ENCODE results near the gene WDR74.

WDR74 gene

DNA sequence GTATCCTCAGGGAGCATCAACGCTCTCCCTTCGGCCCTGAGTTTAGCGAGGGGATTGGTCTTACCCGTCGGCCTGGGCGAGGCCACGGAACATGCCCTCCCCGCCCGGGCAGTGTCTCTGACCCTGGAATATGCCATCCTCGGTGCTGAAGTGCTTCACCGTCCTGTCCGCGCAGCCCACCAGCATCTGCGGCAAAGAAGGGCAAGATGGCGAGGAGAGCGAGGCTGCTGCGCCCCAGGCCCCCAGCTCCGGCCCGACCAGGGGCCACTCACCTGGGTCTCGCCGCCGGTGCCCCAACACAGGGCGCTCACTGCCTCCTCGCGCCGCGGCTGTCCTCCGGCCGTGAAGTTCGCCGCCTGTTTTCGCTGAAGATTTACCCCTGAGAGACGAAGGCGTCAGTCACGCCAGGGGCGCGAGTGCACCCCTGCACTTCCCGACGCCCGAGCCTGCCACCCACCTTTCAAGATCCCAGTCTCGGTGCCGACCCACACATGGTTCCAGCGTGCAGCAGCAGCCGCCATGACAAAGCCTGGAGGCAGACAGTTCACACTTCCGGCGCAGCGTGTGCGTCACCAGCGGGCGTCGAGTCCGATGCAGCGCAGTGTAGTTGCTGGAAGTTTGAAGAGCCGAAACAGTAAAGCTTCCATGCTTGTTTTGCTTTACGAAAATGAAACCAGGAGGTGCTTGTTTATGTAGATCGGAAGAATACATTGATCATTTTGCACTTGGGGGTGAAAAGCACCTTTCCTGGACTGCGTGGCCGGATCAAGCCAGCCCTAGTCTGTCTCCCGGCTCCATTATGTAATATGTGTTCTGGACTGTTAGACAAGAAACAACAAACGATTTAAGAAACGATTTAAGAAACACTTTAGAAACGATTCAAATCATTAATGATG, at the start of gene WDR74:
Gene WDR74, minus strand, starts transcription at position 541 of the 896 bp plus-strand sequence. Its CDS starts 20 bp downstream, at position 521.
- DNase-seq (ENCODE audit: low spot score): peak; percentile 91

DNA sequence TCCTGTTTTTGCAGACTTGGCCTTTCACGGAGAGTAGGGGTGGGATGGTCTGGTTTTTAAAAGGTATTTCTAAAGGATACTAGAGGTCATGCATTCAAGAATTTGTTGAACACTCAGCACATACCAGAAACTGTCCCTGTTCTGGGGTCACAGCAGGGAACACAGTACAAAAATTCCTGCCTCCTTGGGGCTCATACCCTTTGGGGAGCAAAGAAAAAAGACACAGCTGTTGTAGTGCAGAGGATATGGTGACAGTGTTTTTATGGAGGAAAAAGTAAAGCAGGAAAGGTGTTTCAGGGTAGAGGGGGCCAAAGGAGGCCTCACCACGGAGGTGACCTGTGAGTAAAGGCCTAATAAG, 49.7 kb upstream of the WDR74 start:
- DNase-seq (ENCODE audit: low spot score): no peak

DNA sequence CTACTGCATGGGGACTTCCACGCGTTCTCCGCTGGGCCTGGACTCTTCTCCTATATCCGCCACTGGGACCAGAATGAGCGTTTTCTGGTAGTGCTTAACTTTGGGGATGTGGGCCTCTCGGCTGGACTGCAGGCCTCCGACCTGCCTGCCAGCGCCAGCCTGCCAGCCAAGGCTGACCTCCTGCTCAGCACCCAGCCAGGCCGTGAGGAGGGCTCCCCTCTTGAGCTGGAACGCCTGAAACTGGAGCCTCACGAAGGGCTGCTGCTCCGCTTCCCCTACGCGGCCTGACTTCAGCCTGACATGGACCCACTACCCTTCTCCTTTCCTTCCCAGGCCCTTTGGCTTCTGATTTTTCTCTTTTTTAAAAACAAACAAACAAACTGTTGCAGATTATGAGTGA, 49.0 kb upstream of the WDR74 start:
- no peak for DNase-seq (ENCODE audit: low spot score)

DNA sequence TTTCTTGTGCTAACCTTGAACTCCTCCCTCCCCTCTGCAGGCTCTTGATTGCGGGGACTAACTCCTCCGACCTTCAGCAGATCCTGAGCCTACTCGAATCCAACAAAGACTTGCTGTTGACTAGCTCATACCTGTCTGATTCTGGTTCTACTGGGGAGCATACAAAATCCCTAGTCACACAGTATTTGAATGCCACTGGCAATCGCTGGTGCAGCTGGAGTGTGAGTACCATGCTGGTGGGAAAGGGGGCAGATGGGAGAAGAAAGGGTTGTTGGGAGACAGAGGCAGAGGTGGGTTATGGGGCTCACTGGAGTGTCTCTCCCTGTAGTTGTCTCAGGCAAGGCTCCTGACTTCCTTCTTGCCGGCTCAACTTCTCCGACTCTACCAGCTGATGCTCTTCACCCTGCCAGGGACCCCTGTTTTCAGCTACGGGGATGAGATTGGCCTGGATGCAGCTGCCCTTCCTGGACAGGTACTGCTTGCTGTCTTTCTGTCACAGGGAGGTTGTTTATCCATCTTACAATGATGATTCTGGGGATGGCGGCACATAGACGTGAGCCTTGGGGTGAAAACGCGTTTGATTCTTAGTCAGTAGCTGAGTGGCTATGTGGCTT, 45.9 kb upstream of the WDR74 start:
- DNase-seq (ENCODE audit: low spot score): no peak

DNA sequence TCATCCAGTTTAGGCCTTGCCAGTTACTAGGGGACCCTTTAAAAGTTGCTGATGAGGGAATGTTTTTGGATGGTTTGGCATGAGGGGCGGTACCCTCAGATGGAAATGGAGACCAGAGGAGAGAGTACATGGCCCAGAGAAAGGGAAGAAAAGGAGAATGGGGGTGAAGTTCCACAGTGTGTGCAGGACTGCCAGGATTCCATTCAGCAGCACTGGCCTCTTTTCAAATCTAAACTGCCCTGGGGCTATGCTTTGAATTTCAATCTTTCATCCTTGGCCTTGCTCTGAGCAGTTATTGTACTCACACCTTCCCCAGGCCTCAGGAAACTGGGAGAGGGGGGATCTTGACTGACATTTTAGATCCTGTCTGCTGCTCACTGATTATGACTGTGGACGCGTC, 44.3 kb upstream of the WDR74 start:
- DNase-seq (ENCODE audit: low spot score): no peak

DNA sequence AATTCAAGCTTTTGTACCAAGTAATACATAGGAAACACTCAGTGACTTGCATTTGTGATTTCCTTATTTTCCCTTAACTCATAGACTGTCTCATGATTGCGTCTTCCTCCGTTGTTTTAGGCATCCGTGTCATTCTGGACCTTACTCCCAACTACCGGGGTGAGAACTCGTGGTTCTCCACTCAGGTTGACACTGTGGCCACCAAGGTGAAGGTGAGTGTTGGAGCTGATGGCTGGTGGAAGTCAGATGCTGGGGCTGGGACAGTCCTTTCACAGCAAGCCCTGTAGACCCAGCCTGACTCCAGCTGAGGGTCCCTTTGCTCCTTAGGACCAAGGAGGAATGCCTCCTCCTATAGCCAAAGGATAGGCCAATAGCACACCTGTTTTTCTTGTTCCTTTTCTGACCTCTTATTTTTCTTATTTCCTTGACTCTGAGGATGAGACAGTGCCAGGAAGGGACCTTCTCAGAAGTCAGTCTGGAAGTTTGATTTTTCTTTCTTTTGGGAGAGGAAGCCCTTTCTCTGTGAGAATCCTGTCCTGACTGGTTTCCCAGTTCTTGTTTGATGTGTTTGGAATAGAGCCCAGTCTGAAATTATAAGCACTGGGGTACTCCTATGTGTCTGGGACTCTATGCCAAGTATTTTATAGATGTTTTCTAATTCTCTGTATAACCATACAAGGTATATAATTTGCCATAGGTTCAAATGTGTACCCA, 43.6 kb upstream of the WDR74 start:
- no peak for DNase-seq (ENCODE audit: low spot score)

DNA sequence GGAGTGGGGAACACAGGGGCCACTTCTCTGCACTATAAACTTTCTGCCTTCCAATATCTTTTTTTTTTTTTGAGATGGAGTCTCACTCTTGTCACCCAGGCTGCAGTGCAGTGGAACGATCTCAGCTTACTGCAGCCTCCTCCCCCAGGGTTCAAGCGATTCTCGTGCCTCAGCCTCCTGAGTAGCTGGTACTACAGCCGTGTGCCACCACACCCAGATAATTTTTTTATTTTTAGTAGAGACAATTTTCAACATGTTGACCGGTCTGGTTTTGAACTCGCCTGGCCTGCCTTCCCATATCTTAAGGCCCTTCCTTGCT, 43.0 kb upstream of the WDR74 start:
- DNase-seq (ENCODE audit: low spot score): no peak

DNA sequence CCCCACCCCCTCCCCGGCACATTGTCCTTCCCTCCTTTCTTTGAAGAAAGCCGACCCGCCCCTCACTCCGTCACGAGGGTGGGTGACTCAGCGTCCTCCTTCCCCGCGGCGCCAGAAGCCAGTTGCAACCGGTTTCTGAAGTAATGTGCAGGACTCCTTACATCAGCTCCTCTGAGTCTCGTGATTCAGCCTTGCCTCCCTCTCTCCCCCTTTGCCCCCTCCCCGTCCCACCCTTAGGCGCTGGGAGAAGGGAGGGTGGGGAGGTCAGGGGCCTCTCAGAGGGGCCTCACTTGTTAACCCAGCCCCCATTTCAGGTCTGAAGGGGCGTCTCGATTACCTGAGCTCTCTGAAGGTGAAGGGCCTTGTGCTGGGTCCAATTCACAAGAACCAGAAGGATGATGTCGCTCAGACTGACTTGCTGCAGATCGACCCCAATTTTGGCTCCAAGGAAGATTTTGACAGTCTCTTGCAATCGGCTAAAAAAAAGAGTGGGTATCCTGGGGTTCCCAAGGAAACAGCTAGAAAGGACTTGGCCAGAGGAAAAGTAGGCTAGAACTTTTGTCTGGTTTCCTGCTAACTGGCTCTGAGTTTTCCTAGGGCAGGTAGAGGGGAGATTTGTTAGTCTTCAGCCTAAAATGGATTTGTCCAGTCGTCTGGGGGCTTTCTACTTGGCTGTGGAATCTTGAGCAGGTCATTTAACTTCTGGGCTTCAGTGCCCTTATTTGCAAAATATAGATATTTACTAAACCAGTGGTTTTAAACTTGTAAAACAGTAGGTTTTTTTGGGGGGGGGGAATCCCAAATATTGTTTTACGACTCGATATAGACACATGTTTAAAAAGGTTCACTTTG, 42.4 kb upstream of the WDR74 start:
- DNase-seq (ENCODE audit: low spot score): peak; percentile 94

DNA sequence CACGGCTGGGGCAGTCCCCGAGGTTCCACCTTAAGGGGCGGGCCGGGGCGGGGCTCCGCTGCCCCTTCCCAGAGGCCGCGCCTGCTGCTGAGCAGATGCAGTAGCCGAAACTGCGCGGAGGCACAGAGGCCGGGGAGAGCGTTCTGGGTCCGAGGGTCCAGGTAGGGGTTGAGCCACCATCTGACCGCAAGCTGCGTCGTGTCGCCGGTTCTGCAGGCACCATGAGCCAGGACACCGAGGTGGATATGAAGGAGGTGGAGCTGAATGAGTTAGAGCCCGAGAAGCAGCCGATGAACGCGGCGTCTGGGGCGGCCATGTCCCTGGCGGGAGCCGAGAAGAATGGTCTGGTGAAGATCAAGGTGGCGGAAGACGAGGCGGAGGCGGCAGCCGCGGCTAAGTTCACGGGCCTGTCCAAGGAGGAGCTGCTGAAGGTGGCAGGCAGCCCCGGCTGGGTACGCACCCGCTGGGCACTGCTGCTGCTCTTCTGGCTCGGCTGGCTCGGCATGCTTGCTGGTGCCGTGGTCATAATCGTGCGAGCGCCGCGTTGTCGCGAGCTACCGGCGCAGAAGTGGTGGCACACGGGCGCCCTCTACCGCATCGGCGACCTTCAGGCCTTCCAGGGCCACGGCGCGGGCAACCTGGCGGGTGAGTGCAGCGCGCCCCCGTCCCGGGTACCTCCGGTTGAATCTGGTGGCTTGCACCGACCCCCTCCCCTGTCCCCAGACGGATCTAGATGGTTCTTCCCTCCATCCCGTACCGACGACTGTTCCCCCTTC, 41.6 kb upstream of the WDR74 start, which contains the start of gene SLC3A2:
Gene SLC3A2, plus strand, starts transcription at position 94 of the 776 bp plus-strand sequence. Its CDS starts 128 bp downstream, at position 222.
- peak; percentile 94 for DNase-seq (ENCODE audit: low spot score)

DNA sequence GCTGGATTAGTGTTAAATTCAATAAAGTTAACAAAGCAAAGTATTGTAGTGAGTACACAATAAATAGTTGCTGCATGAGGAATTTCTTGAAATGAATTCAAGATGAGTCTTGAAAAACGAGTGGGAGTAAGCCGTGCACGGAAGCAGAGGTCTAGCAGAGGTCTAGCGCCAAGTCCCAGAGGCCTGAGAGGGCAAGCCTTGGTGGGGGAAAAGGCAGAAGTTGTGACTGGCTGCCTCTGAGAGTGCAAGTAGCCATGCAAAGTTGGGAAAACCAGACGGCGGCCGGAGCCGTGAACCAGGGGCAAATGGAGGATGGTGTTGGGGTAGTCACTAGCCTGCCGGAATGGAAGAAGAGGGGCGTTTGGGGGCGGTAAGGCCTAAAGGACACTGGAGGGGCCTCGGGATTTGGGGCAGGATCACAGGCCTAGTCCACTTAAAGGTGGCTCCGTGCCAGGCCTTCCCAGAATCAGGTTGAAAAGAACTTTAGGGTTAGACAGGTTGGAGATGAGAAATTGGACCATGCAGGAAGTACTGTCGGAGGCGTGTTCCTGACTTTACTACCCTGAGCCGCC, 40.9 kb upstream of the WDR74 start:
- DNase-seq (ENCODE audit: low spot score): no peak

DNA sequence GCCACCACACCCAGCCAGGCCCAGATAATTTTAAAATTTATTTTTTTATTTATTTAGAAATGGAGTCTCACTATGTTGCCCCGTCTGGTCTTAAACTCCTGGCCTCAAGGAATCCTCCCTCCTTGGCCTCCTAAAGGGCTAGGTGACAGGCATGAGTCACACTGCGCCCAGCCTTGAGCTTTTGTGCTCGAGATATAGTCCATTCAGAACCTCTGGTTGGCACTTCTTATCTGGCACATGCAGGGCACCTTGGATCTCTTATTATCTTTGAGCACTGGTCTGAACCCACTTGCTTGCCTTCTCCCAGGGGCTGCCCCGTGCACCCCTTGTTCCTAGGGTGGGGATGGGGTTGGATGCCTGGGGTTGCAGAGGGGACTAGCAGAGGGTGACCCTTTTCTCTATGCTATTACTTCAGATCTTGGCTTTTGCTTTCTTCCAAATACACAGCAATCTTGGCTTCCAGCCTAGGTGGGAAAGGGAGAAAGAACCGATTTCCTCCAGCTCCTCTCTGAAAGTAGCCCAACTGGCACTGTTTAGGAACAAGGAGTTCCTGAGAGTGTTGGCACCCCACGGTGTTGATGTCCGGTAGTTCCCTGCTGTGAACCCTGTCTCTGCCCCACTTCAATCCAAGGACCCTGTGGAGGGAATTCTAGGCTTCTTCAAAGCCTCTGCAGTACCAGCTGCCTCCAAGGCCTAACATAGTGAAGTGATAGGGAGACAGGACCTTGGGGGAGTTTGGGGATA, 40.0 kb upstream of the WDR74 start:
- DNase-seq (ENCODE audit: low spot score): no peak

DNA sequence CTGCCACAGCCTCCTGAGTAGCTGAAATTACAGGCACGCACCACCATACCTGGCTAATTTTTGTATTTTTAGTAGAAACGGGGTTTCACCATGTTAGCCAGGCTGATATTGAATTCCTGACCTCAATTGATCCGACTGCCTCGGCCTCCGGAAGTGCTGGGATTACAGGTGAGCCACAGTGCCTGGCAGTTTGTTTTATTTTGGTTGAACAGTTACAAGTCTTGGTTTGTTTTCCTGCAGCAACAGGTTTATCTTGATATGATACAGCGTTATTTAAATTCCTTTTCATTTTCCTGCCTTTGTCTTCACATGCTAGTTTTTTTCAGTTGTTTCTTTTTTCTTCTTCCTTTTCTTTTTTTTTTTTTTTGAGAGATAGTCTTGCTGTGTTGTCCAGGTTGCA, 37.3 kb upstream of the WDR74 start:
- DNase-seq (ENCODE audit: low spot score): no peak

DNA sequence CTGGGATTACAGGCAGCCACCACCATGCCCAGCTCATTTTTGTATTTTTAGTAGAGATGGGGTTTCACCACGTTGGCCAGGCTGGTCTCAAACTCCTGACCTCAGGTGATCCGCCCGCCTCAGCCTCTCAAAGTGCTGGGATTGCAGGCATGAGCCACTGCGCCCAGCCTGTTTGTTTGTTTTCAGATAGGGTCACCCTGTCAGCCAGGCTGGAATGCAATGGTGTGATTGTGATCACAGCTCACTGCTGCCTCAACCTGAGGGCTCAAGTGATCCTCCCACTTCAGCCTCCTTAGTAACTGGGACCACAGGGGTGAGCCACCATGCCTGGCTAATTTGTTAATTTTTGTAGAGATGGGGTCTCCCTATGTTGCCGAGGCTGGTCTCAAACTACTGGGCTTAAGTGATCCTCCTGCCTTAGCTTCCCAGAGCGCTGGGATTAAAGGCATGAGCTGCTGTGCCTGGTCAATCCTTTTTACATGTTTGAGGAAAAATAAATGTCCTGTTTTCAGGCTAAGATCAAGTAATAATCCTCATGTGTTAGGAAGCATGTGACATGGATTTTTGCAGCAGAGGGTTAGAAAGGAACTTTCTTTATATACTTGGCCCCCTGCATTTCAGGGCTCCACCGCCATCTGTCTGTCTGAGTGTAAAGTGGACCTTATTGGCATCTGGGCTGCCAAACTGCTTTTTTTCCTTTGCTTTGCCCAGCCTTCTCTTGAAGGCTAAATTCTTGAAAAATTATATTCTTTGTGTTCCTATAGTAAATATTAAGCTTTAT, 36.5 kb upstream of the WDR74 start:
- DNase-seq (ENCODE audit: low spot score): no peak

DNA sequence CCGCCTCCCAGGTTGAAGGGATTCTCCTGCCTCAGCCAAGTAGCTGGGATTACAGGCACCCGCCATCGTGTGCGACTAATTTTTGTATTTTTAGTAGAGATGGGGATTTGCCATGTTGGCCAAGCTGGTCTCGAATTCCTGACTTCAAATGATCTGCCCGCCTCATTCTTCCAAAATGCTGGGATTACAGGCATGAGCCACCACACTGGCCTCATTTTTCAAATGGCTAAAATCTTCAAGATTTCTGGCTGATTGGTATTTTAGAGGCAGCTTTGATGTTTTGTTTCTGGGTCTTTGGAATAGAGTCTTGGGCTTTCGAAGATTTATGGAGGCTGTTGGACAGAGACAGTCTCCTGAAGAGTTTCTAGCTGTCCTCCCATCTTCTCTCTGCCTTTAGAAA, 35.5 kb upstream of the WDR74 start:
- no peak for DNase-seq (ENCODE audit: low spot score)

DNA sequence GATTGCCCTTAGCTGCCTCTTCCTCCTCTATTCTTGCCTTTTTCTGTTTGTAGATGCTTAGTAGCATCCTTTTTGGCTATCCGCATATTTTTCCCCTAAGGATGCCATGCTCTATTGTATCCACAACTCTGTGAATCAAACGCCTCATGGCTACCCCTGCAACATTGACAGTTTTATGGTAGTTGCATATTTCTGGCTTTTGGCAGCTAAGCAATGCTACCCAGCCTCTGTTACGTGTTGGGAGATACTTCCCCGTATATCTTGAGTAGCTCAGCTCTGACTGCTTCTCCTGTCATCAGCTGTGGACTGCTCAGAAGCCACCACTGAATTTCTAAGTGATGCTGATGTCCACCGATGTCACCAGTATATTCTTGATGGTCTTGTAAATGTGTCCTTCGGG, 26.2 kb upstream of the WDR74 start:
- DNase-seq (ENCODE audit: low spot score): no peak

DNA sequence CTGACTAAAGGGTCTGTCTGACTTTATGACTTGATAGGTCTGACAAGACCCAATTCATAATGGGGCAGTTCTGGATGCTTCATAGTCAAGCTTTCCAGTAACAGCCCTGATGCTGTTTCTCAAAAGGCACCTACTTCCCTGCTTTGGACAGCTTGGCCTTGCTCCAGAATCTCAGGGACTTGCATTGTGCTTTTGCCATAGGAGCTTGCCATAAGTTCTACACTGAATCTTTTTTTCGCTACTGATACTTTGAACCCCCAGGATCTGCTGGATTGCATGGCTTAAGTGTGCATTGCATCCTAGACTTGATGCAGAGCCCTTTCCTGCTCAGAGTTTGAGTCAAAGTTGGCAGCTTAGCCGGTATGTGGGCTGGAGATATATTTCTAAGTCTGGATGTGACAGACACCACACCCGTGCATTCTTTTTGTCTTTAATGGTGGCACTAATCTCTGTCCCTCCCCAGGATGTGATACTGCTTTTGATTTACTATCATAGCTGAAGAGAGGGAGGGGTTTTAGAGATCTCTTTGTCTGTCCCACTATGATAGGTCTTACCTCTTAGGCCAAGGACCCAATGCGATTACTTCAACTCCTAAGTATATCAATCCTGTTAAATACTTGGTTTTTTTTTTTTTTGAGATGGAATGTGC, 24.4 kb upstream of the WDR74 start:
- DNase-seq (ENCODE audit: low spot score): no peak

DNA sequence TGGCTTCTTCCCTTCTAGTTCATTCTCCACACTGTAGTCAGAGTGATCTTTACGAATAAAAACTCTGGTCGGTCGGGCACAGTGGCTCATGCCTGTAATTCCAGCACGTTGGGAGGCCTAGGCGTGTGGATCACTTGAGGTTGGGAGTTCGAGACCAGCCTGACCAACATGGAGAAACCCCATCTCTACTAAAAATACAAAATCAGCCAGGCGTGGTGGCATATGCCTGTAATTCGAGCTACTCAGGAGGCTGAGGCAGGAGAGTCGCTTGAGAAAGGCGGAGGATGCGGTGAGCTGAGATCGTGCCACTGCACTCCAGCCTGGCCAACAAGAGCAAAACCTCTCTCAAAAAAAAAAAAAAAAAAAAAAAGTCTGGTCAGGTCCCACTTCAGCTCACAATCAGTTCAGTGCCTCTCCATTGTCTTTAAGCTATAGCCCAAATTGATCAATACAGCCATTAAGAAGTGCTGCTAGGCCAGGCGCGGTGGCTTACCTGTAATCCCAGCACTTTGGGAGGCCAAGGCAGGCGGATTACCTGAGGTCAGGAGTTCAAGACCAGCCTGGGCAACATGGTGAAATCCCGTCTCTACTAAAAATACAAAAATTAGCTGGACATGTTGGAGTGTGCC, 22.3 kb upstream of the WDR74 start:
- peak; percentile 32 for DNase-seq (ENCODE audit: low spot score)

DNA sequence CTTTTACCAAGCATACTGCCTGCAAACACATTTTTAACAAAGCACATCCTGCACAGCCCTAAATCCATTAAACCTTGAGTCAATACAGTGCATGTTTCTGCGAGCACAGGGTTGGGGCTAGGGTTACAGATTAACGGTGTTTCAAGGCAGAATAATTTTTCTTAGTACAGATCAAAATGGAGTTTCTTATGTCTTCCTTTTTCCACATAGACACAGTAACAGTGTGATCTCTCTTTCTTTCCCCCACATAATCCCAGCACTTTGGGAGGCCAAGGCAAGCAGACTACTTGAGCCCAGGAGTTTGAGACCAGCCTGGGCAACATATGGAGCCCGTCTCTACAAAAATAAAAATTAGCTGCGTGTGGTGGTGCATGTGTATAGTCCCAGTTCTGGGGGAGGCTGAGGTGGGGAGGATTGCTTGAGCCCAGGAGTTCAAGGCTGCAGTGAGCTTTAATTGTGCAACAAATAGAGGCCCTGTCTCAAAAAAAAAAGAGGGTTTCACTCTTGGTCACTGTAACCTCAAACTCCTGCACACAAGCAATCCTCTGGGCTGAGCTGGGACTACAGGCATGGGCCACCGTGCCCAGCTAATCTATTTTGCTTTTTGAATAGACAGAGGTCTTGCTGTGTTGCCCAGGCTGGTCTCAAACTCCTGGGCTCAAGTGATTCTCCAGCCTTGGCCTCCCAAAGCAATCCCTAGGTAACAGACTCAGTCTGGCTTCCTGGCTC, 21.6 kb upstream of the WDR74 start:
- DNase-seq (ENCODE audit: low spot score): no peak
